ENCODE data around the gene DIS3L2.

DNA sequence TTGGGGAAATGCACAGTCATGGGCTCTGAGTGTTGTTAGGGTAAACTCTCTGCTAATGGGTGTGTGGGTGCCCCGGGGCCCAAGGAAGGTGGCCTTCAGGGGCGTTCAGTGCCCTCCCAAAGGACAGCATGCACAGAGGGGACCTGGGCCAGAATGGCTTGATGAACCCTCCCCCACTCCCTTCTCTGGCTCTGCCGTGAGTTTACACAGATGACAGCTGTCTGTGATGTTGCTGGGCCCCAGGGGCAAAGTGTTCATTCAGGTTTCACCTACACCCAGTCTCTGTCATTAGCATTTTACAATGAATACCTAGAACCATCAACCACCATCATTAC, 38.5 kb upstream of the DIS3L2 start:
- no peak for TF ChIP-seq POLR2A (IDR thresholded peaks at IDR 0.05)
- TF ChIP-seq, protein P1, sequence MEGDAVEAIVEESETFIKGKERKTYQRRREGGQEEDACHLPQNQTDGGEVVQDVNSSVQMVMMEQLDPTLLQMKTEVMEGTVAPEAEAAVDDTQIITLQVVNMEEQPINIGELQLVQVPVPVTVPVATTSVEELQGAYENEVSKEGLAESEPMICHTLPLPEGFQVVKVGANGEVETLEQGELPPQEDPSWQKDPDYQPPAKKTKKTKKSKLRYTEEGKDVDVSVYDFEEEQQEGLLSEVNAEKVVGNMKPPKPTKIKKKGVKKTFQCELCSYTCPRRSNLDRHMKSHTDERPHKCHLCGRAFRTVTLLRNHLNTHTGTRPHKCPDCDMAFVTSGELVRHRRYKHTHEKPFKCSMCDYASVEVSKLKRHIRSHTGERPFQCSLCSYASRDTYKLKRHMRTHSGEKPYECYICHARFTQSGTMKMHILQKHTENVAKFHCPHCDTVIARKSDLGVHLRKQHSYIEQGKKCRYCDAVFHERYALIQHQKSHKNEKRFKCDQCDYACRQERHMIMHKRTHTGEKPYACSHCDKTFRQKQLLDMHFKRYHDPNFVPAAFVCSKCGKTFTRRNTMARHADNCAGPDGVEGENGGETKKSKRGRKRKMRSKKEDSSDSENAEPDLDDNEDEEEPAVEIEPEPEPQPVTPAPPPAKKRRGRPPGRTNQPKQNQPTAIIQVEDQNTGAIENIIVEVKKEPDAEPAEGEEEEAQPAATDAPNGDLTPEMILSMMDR (IDR thresholded peaks at IDR 0.05 in 4 of 5, conservative IDR thresholded peaks at IDR 0.05 in 1 of 5), result no peak

All from gastrocnemius medialis (tissue), 4 donors.